NCI-H2029 treated with DMSO at 0.1 percent for 48 hours (cell line): ENCODE measurements around the gene CHADL.

Experiments
- DNase-seq: peaks from one replicate; lab custom pipeline; 2025; lab: John Stamatoyannopoulos, UW

Gene CHADL

DNA sequence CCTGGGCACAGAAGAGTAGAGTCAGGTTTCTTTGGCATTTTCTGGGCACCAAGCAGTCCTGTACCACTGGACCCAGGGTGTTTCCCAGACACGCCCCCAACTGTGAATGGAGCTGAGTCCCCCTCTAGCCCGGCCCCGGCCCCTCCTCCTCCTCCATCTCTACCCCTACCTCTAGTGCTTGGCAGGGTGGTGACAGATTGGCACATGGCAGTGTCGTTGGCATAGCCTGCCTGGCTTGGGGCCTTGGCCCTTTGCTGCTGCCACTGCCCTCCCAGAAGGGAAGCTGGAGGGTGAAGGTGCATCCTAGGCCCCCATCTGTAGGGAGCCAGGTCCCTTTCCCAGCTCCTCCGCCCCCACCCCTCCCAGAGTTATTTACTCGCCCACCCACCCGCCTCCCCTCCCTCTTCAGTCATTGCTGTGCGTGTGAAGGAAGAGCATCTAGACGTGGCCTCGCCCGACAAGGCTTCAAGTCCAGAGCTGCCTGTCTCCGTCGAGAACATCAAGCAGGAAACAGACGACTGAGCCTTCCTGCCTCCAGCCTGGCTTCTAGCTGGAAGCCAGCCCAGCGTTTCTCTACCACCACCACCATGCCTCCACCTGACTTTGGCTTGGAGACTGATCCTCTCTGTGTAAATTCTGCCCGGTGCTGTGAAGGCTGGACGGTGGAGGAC lies 10.9 kb downstream of the CHADL start:
- no peak for DNase-seq

DNA sequence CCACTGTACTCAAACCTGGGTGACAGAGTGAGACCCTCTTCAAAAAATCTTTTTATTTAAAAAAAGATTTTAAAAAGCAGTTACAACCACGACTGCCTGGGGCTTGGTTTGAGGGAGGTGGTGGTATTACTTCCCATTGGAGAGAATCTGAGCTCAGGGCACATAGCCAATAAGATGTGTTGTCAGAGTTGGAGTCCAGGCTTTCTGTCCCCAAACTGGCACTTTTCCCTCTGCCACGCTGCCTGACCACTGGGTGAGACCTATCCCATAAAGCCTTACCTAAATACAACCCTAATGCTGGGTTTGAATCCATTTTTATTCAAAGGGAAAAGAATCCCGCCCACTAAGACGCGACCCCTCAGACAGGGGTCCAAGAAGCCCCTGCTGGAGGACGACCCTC lies 11.5 kb downstream of the CHADL start:
- no peak for DNase-seq

GRCh38 chr22:41226723-41227655 lies 13.7 kb downstream of the CHADL start:
- no peak for DNase-seq

- no peak for DNase-seq
Measured at GRCh38 chr22:41223535-41223934, 17.2 kb downstream of the CHADL start.

- DNase-seq: no peak
Measured at GRCh38 chr22:41222846-41223507, 17.8 kb downstream of the CHADL start.

GRCh38 chr22:41217553-41218157 lies 23.1 kb downstream of the CHADL start:
- peak; percentile 56 for DNase-seq

- DNase-seq: peak; percentile 70
Measured at GRCh38 chr22:41216984-41217383, 23.7 kb downstream of the CHADL start.

DNA sequence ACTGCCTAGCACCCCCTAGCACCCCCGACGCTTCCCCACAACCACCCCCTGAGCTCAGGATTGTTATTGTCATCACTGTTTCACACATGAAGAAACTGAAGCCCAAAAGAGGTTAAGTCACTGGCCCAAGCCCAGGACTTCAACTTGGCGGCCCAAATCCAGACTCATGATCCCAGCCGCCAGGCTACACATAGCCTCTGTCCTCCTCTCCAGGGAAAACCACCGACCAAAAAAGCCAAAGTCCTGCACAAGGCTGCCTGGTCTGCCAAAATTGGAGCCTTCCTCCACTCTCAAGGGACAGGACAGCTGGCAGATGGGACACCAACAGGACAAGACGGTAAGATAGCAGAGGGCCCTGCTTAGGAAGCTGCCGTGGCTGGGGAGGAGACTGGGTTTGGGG lies 24.8 kb downstream of the CHADL start:
- no peak for DNase-seq

DNA sequence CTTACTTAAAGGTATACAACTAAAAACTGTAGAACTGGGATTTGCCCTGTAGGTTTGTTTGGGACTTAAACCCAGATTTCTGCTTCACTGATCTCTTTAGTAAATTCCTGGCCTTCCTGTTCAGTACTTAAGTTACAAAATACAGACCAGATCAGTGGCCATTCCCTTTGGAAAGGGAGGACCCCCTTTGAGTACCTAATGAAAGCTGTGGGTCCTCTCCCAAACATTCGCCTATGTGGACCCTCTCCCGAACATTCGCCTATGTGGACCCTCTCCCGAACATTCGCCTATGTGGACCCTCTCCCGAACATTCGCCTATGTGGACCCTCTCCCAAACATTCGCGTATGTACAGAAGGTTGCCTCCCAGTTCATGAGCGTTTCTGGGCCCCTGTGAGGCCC lies 25.3 kb downstream of the CHADL start:
- DNase-seq: no peak

DNA sequence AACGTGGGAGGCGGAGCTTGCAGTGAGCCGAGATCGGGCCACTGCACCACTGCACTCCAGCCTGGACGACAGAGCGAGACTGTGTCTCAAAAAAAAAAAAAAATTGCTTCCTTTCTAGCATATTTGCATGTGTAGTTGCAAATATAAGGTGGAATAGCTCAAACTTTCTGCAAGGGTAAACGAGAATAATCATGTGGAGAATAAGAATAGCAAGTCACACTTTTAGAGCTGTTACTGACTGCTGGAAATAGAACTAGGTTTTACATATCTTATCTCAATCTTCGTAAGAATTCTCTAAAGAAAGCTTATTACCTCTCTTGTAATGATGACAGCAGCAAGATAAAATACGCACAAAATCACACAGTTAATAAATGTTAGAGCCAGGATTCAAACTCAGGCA lies 34.0 kb downstream of the CHADL start:
- DNase-seq: no peak

GRCh38 chr22:41204992-41205900 lies 35.5 kb downstream of the CHADL start, which contains the start of gene L3MBTL2:
Gene L3MBTL2, plus strand, starts transcription at chr22:41205312. Its CDS starts 51 bp downstream, at chr22:41205363.
- peak; percentile 89 for DNase-seq

DNA sequence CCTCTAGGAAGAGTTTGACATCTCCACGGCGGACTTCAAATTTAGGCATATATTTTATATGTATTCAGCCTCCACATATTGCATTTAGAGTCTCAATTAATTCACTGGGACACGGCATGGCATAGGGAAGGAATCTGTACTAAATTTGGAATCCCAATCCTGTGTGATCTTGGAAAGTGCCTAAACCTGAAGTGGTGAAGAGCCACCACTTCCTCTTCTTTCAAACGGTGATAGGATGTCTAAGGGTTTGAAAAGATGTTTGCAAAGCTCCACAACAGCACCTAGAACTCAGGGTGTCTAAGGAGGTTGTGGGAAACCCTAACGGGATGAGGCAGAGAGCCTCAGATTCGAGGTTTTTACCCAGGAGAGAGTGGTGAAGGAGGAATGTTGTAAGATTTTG lies 36.7 kb downstream of the CHADL start:
- DNase-seq: no peak

- no peak for DNase-seq
Measured at GRCh38 chr22:41203118-41203517, 37.6 kb downstream of the CHADL start.

- no peak for DNase-seq
Measured at GRCh38 chr22:41201141-41201540, 39.6 kb downstream of the CHADL start.

DNA sequence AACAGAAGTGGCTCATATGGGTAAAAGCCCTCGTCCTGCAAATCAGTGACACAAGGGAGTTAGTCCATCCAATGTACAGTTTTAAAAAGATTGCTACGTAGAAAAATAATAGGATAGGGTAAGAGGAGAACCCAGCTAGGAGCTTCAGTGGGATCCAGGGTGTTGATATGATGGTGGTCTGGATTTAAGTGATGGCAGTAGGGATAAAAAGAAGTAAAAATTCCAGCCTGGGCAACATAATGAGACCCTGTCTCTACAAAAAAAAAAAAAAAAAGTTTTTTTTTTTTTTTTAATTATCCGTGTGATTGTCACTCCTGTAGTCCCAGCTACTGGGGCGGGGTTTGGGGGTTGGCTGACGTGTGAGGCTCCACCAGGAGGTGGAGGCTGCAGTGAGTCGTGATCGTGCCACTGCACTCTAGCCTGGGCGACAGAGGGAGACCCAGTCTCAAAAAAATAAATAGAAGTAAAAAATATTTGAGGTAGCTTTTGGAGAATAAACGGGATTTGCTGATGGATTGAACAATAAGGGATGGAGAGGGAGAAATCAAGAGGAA lies 42.6 kb downstream of the CHADL start:
- DNase-seq: peak; percentile 38

GRCh38 chr22:41197038-41197972 lies 43.4 kb downstream of the CHADL start:
- peak; percentile 38 for DNase-seq

DNA sequence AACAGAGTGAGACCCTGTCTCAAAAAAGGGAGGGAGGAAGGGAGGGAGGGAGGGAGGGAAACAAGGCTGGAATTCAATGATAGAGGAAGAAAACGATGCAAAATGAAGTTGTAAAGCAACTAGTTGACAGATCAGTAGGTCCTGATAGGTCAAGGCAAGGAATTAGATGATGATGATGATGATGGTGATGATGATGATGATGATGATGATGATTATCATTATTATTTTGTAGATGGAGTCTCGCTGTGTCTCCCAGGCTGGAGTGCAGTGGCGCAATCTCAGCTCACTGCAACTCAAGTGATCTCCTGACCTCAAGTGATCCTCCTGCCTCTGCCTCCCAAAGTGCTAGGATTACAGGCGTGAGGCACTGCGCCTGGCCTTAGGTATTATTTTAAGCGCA lies 46.9 kb downstream of the CHADL start:
- no peak for DNase-seq

DNA sequence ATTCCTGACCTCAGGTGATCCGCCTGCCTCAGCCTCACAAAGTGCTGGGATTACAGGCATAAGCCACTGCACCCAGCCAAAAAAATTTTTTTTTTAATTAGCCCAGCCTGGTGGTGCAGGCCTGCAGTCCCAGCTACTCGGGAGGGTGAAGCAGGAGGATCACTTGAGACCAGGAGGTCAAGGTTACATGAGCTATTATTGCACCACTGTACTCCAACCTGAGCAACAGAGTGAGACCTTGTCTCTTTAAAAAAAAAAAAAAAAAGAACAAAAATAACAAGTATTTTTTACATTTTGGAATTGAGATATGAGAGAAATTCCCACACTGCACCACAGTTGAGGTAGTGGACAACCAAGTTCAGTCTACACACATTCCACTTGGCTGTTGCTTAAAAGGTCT lies 49.3 kb downstream of the CHADL start:
- no peak for DNase-seq

GRCh38 chr22:41184679-41185078 lies 56.1 kb downstream of the CHADL start:
- DNase-seq: no peak
